GM19193 (cell line): ENCODE measurements around the gene PRPS1.

Experiments used
- POLR2A ChIP-seq: IDR thresholded peaks from 4 replicates; pipeline ENCODE4 v1.6.1; 2011; ENCODE audit not compliant: insufficient read depth, insufficient read length; ENCODE audit errors: extremely low read depth

Gene PRPS1

GRCh38 chrX:107667426-107667825, 39.1 kb downstream of the PRPS1 start:
- no peak for TF ChIP-seq POLR2A

DNA sequence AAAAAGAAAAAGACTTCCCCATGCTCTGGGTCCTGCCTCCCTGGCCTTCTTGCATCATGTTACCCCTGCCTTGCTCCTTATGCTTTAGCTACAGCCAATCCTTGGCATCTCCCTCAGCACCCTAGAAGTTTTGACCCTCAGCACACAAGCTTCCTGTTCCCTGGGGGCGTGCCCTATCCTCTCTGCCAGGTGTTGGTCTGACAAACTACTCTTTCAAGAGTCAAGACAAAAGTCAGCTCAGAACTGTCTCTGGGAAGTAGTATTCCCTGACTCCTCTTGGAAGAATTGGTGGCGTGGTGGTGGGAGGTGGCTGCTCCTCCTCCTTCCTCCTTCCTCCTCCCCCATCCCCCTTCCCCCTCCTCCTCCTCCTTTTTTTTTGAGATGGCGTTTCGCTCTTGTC, 41.0 kb downstream of the PRPS1 start:
- no peak for TF ChIP-seq POLR2A

- no peak for TF ChIP-seq POLR2A
Observed at GRCh38 chrX:107669885-107670628, 41.7 kb downstream of the PRPS1 start.

- TF ChIP-seq POLR2A = no peak
Observed at GRCh38 chrX:107672955-107673378, 44.7 kb downstream of the PRPS1 start.

- TF ChIP-seq POLR2A = no peak
Observed at GRCh38 chrX:107673431-107673830, 45.1 kb downstream of the PRPS1 start.

DNA sequence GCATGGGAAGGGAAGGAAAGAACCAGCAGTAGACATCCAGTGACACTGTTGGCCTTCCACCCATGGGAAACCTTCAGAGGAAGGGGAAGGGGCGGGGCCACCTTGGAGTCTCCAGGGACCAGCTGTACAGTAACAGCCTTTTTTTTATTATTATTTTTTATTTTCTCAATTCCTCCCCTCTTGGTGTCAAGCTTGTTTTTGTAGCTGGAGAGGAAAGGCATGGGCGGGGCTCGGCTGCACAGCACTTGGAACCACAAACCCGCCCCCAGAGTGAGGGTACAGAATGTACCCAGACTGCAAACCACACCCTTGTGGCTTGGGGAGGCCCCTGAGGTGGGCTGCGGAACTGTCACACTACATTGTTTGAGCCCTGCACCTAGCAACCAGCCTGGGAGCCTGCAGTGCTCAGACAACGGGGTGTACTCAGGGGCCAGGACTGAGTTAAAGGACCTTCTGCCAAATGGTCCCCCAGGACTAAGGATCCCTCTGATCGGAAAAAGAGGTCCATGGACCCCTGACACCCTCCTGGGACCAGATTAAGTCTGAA, 45.7 kb downstream of the PRPS1 start:
- no peak for TF ChIP-seq POLR2A

GRCh38 chrX:107674480-107675364, 46.4 kb downstream of the PRPS1 start:
- TF ChIP-seq POLR2A = no peak

GRCh38 chrX:107675365-107675654, 47.0 kb downstream of the PRPS1 start:
- TF ChIP-seq POLR2A = no peak

GRCh38 chrX:107675823-107676555, 47.7 kb downstream of the PRPS1 start:
- TF ChIP-seq POLR2A = no peak

- peak; percentile 48 for TF ChIP-seq POLR2A
Observed at GRCh38 chrX:107676559-107677378, 48.5 kb downstream of the PRPS1 start.

- no peak for TF ChIP-seq POLR2A
Observed at GRCh38 chrX:107677501-107677901, 49.2 kb downstream of the PRPS1 start.

DNA sequence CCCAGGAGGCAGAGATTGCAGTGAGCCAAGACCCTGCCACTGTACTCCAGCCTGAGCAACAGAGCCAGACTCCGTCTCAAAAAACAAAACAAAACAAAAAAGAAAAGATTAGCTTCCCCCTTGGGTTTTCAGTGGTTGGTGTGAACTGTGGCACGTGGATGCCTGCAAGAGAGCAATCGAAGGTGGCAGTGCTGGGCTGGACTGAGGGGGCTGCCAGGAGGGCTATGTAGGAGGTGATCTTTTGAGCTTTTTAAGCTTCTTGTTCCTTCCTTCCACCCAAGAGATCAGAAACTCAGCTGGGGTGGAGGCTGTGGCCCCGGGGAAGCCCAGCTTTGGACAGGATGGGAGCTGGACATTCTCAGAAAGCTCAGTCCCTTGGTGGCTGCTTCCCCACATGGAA, 49.6 kb downstream of the PRPS1 start:
- TF ChIP-seq POLR2A = no peak

DNA sequence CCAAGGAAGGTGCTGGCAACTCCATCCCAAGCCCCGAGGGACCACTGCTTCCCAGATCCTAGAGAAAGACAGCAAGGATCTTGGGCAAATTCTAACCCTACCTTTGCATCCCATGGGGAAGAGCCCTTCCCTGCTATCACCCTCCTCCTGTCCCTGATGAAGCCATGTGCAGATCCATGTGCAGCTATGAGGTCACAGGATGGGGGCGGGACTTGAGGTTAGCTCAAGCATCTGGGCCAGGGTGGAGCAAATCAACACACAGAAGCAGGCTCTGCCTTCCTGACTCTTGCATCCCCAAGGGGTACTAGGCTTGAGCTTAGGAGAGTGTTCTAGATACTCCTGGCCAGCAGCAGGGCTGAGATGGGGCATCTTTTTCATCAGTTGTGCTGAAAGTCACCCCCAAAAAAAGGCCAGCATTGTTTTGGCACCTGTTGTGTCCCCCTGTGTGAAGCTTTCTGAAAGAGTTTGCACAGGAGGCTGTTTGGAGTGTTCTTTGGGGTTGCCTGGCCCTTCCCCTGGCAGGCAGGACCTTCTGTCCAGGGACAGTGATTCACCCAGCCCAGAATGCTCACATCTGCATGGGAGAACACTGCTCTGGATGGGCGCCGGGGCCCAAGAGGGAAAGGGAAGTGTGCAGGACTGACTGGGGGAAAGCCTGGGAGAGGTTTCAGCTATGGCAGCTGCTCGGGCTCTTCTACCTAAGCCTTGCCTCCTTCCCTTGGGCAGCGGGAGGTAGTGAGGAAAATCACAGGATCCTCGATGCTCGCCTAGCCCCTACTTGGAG, 50.8 kb downstream of the PRPS1 start:
- TF ChIP-seq POLR2A = no peak

DNA sequence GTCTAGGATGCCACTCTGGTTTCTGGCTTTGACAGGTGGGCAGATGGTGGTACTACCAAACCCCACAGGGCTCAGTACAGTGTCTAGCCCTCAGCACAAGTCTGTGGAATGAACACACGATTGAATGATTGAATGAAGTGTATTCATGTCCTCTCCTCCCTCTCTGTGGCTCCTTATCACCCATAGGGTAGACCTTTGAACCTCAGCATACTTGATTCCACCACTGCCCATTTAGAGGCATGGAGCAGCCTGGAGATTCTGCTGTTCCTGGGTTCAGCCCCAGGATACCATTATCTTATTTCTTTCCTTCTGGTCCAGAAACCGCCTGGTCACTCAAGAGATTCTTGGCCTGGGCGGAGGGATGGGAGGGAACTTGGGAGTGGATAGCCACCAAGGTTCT, 53.9 kb downstream of the PRPS1 start:
- no peak for TF ChIP-seq POLR2A
